GM12878 (cell line): ENCODE measurements around the gene TRERF1. TPM values are rescaled to one million over a fixed set of nuclear protein-coding genes. Genes with fewer than 3 reads are reported as not detected.

Source experiments
- ATAC-seq: fragments of 200-7000 bp; cut with Tn5 transposase; 3 replicates; pipeline ENCODE4 v1.9.1; 2020; ENCODE audit warnings: mild to moderate bottlenecking, moderate library complexity
- BruUV-seq: library from RNA; stranded (reverse); fragments of 400-500 nt; replicated peaks from 2 replicates; lab custom pipeline; 2021; lab: Mats Ljungman, UMichigan
- CTCF ChIA-PET: fragments of 300-600 bp; sonication (Branson Sonifier 250); formaldehyde crosslinking; extraction: SDS; loops from one replicate; lab custom pipeline; 2021; ENCODE audit warnings: inconsistent platforms; lab: Yijun Ruan, JAX
- POLR2A ChIA-PET: fragments of 350-600 bp; formaldehyde crosslinking; extraction: SDS; loops from one replicate; lab custom pipeline; 2021; ENCODE audit warnings: inconsistent platforms; lab: Charles Lee
- RAD21 ChIA-PET: fragments of 300-600 bp; sonication (Branson Sonifier 250); formaldehyde crosslinking; loops from one replicate; lab custom pipeline; 2023; ENCODE audit warnings: antibody characterized with exemption; ENCODE audit not compliant: unreplicated experiment; lab: Charles Lee
- SMC1A ChIA-PET: fragments of 300-600 bp; sonication (Branson Sonifier 250); formaldehyde crosslinking; loops from one replicate; lab custom pipeline; 2023; ENCODE audit not compliant: unreplicated experiment, uncharacterized antibody; lab: Charles Lee
- DNase-seq: peaks from one replicate; pipeline ENCODE4 v3.0.0-alpha.2; 2011; ENCODE audit warnings: low read depth, low spot score
- FAIRE-seq: peaks from 3 replicates; lab custom pipeline; 2011; peaks lifted over from hg19 to GRCh38; lab: Jason Lieb, UNC
- H2AFZ ChIP-seq: 2 replicates; pipeline ENCODE4 v1.6.0; 2011; ENCODE audit warnings: low read depth, low read length, control low read depth; ENCODE audit not compliant: control insufficient read depth
- H3K27ac ChIP-seq: 2 replicates; pipeline ENCODE4 v1.5.1; 2011; ENCODE audit warnings: control low read depth; ENCODE audit not compliant: control insufficient read depth, insufficient read depth
- H3K27me3 ChIP-seq, 2 experiments: replicated peaks in 1 of 2; 2 replicates each; pipeline versions ENCODE4 v1.6.0 to v1.6.1; 2011; ENCODE audit warnings: low read length in 1 of 2; ENCODE audit not compliant: control insufficient read depth in 2 of 2, insufficient read depth in 2 of 2
- H3K36me3 ChIP-seq, 2 experiments: 2 replicates each; pipeline ENCODE4 v1.5.1; 2011; ENCODE audit warnings: low read length in 1 of 2; ENCODE audit not compliant: control insufficient read depth in 2 of 2, insufficient read depth in 2 of 2
- H3K4me1 ChIP-seq: 2 replicates; pipeline ENCODE4 v1.6.1; 2011; ENCODE audit warnings: mild to moderate bottlenecking, low read length, moderate library complexity, mixed read lengths; ENCODE audit not compliant: control insufficient read depth, insufficient read depth
- H3K4me2 ChIP-seq: 2 replicates; pipeline ENCODE4 v1.6.0; 2011; ENCODE audit warnings: control low read depth; ENCODE audit not compliant: control insufficient read depth, insufficient read depth
- H3K4me3 ChIP-seq: fragments of 200-600 bp; sonication (generic); 2 replicates; pipeline ENCODE4 v1.5.1; 2016
- H3K79me2 ChIP-seq: 2 replicates; pipeline ENCODE4 v1.6.0; 2011; ENCODE audit warnings: low read length; ENCODE audit not compliant: control insufficient read depth, insufficient read depth
- H3K9ac ChIP-seq: 2 replicates; pipeline ENCODE4 v1.8.0; 2011; ENCODE audit warnings: low read length, control low read depth, mixed read lengths; ENCODE audit not compliant: control insufficient read depth, insufficient read depth
- H3K9me3 ChIP-seq: replicated peaks from 3 replicates; pipeline ENCODE4 v1.5.1; 2011; ENCODE audit warnings: mild to moderate bottlenecking, low read length; ENCODE audit not compliant: control insufficient read depth, insufficient read depth
- H4K20me1 ChIP-seq: 2 replicates; pipeline ENCODE4 v1.6.0; 2011; ENCODE audit not compliant: control insufficient read depth, insufficient read depth
- CBX5 ChIP-seq: sonication (generic); IDR thresholded peaks from 2 replicates; pipeline ENCODE4 v1.6.1; 2016; ENCODE audit warnings: low read depth, moderate library complexity, mild to moderate bottlenecking, inconsistent platforms
- HCFC1 ChIP-seq: fragments of 150-350 bp; IDR thresholded peaks from 2 replicates; pipeline ENCODE4 v1.6.1; 2014; ENCODE audit warnings: low read length
- KAT2A ChIP-seq: conservative IDR thresholded peaks from 2 replicates; pipeline ENCODE4 v1.6.1; 2011; ENCODE audit warnings: low read depth, low read length; ENCODE audit not compliant: control insufficient read depth
- MEF2B ChIP-seq: fragments of 450-650 bp; IDR thresholded peaks from 2 replicates; pipeline ENCODE4 v1.6.1; 2018; ENCODE audit warnings: mild to moderate bottlenecking, moderate library complexity; ENCODE audit not compliant: partially characterized antibody, poor library complexity, severe bottlenecking
- NBN ChIP-seq: fragments of 450-650 bp; IDR thresholded peaks from 2 replicates; pipeline ENCODE4 v1.6.1; 2016
- PKNOX1 ChIP-seq: fragments of 450-650 bp; IDR thresholded peaks from 2 replicates; pipeline ENCODE4 v1.6.1; 2016; ENCODE audit warnings: mild to moderate bottlenecking
- SIN3A ChIP-seq: IDR thresholded peaks from 2 replicates; pipeline ENCODE4 v1.6.1; 2012; ENCODE audit warnings: low read depth, low read length, improper control_type of control experiment
- SMC3 ChIP-seq: IDR thresholded peaks from 2 replicates; pipeline ENCODE4 v1.6.1; 2011; ENCODE audit warnings: low read length, improper control_type of control experiment, borderline replicate concordance
- USF2 ChIP-seq: IDR thresholded peaks from 2 replicates; pipeline ENCODE4 v1.6.1; 2011; ENCODE audit warnings: low read depth, low read length, improper control_type of control experiment, borderline replicate concordance
- WRNIP1 ChIP-seq: IDR thresholded peaks from 2 replicates; pipeline ENCODE4 v1.6.1; 2011; ENCODE audit warnings: low read depth, low read length, improper control_type of control experiment, borderline replicate concordance
- ZSCAN29 ChIP-seq: fragments of 450-650 bp; IDR thresholded peaks from 2 replicates; pipeline ENCODE4 v1.6.1; 2017; ENCODE audit warnings: mild to moderate bottlenecking, moderate library complexity
- WGBS: methylation state at CpG from one replicate; pipeline ENCODE4 v1.1.6; 2016; ENCODE audit warnings: low lambda C conversion rate; ENCODE audit not compliant: insufficient replicate concordance, insufficient coverage; ENCODE audit errors: missing lambda C conversion rate; 5-methylcytosine and 5-hydroxymethylcytosine counted together
- in situ Hi-C: fragments of 300-500 bp; cut with MboI; formaldehyde crosslinking; loops from 9 replicates; pipeline ENCODE4 v1.14.3; 2018; ENCODE audit warnings: mixed read lengths
- intact Hi-C: fragments of 100-400 bp; cut with micrococcal nuclease; formaldehyde crosslinking; loops from one replicate; pipeline ENCODE4 v1.14.2; 2022; ENCODE audit not compliant: unreplicated experiment
- polyA plus RNA-seq, 11 experiments: library from polyadenylated mRNA; depleted of rRNA in 4 of 11; unstranded in 6 of 11; stranded (reverse) in 5 of 11; fragments of >200 nt; fragmentation: Nextera tagmentation in 4 of 11; fragmentation: Illumina TruSeq in 1 of 11; extraction: Ambion mirVana in 4 of 11; extraction: Trizol in 1 of 11; gene quantifications; 1 replicate in 1 of 11; 2 replicates in 10 of 11; pipeline versions ENCODE4 v1.2.1 to v1.2.3, GENCODE V29; 2011 to 2016; ENCODE audit warnings: inconsistent platforms in 2 of 11, missing spikeins in 2 of 11, low read depth in 1 of 11
- total RNA-seq, 4 experiments: library from RNA; depleted of rRNA in 3 of 4; stranded (reverse); fragments of >200 nt in 3 of 4; fragmentation: Illumina TruSeq in 1 of 4; extraction: Trizol in 1 of 4; gene quantifications; 2 replicates each; pipeline versions ENCODE4 v1.2.1 to v1.2.3, GENCODE V29; 2013 to 2021
- TF ChIP-seq, protein P1 (sequence below): IDR thresholded peaks from 2 replicates; pipeline ENCODE4 v1.6.1; 2012; ENCODE audit warnings: low read depth, low read length, improper control_type of control experiment
- TF ChIP-seq, protein P2 (sequence below): fragments of 450-650 bp; IDR thresholded peaks from 2 replicates; pipeline ENCODE4 v1.6.1; 2016; ENCODE audit warnings: mild to moderate bottlenecking
- TF ChIP-seq, protein P3 (sequence below): IDR thresholded peaks from 2 replicates; pipeline ENCODE4 v1.6.1; 2012; ENCODE audit warnings: improper control_type of control experiment, low read depth, low read length; ENCODE audit not compliant: insufficient replicate concordance

TRERF1 gene
- total and polyA plus RNA-seq, 10 of the 15 experiments (the other 5 are each of a cell fraction or from before 2014, with no cell fraction given) = 2.2 to 19.4 (median 7.2) TPM

DNA sequence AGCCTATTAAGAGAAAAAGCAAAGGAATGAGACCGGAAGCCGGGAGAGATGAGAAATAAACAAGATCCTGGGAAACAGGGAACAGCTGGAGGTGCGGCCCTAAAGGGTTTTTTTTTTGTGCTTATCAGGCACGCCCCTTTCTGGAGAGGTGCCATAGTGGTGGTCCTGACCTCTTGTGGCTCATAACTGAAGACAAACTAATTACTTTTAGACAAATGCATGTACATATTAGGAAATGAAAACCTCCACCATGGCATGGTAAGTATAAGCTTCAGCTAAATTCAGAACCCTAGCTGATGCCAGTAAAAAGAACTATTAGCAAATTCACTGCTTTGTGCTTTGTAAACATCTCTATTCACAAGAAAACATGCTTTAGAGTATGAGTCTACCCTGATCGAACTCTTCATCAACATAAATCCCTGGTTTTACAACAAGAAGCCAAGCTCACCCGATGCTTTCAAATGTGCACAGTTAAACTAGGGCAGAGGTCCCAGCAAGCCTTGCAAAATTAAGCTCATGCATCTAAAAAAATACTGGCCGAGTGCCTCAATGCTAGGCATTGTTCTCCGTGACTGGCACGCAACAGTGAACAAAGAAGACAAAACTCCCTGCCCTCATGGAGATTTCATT is 137.7 kb downstream of the TRERF1 start:
- SMC1A ChIA-PET = interaction anchor here (0.6 to 1.2 kb wide), 4 partner anchors 114 to 223 kb away, joined by 3 to 6 read pairs (median 3); no protein-coding TSS in a partner anchor
- Histone ChIP-seq H3K79me2 (no peaks in the 10 kb centered on the region; the same call in 1 of the 2 replicates), H3K4me3 (no peak overlapping the region), H3K9me3 (no peaks in the 10 kb centered on the region), H3K9ac (no peak overlapping the region), H3K27ac (no peak overlapping the region), H4K20me1 (no peaks in the 10 kb centered on the region)
- FAIRE-seq (no peak), ATAC-seq (no peak)
- CTCF ChIA-PET = no interaction called here
- in situ Hi-C loops = no loop called here
- TF ChIP-seq CBX5 = no peak
- TF ChIP-seq, protein P1, sequence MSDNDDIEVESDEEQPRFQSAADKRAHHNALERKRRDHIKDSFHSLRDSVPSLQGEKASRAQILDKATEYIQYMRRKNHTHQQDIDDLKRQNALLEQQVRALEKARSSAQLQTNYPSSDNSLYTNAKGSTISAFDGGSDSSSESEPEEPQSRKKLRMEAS = no peak
- TF ChIP-seq NBN = no peak
- no peak for TF ChIP-seq HCFC1
- no peak for TF ChIP-seq WRNIP1
- TF ChIP-seq, protein P2, sequence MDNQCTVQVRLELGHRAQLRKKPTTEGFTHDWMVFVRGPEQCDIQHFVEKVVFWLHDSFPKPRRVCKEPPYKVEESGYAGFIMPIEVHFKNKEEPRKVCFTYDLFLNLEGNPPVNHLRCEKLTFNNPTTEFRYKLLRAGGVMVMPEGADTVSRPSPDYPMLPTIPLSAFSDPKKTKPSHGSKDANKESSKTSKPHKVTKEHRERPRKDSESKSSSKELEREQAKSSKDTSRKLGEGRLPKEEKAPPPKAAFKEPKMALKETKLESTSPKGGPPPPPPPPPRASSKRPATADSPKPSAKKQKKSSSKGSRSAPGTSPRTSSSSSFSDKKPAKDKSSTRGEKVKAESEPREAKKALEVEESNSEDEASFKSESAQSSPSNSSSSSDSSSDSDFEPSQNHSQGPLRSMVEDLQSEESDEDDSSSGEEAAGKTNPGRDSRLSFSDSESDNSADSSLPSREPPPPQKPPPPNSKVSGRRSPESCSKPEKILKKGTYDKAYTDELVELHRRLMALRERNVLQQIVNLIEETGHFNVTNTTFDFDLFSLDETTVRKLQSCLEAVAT = no peak
- TF ChIP-seq ZSCAN29 = no peak
- TF ChIP-seq USF2 = no peak
- no peak for TF ChIP-seq MEF2B
- TF ChIP-seq PKNOX1 = no peak
- TF ChIP-seq SIN3A = no peak
- TF ChIP-seq KAT2A = no peak
- no peak for TF ChIP-seq SMC3
- TF ChIP-seq, protein P3, sequence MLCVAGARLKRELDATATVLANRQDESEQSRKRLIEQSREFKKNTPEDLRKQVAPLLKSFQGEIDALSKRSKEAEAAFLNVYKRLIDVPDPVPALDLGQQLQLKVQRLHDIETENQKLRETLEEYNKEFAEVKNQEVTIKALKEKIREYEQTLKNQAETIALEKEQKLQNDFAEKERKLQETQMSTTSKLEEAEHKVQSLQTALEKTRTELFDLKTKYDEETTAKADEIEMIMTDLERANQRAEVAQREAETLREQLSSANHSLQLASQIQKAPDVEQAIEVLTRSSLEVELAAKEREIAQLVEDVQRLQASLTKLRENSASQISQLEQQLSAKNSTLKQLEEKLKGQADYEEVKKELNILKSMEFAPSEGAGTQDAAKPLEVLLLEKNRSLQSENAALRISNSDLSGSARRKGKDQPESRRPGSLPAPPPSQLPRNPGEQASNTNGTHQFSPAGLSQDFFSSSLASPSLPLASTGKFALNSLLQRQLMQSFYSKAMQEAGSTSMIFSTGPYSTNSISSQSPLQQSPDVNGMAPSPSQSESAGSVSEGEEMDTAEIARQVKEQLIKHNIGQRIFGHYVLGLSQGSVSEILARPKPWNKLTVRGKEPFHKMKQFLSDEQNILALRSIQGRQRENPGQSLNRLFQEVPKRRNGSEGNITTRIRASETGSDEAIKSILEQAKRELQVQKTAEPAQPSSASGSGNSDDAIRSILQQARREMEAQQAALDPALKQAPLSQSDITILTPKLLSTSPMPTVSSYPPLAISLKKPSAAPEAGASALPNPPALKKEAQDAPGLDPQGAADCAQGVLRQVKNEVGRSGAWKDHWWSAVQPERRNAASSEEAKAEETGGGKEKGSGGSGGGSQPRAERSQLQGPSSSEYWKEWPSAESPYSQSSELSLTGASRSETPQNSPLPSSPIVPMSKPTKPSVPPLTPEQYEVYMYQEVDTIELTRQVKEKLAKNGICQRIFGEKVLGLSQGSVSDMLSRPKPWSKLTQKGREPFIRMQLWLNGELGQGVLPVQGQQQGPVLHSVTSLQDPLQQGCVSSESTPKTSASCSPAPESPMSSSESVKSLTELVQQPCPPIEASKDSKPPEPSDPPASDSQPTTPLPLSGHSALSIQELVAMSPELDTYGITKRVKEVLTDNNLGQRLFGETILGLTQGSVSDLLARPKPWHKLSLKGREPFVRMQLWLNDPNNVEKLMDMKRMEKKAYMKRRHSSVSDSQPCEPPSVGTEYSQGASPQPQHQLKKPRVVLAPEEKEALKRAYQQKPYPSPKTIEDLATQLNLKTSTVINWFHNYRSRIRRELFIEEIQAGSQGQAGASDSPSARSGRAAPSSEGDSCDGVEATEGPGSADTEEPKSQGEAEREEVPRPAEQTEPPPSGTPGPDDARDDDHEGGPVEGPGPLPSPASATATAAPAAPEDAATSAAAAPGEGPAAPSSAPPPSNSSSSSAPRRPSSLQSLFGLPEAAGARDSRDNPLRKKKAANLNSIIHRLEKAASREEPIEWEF = no peak
- TF ChIP-seq, all 136 proteins: peak for 0
- RAD21 ChIA-PET = interaction anchor here (0.6 to 1.7 kb wide), 3 partner anchors 99 to 233 kb away, joined by 3 to 5 read pairs (median 4); no protein-coding TSS in a partner anchor
- POLR2A ChIA-PET = interaction anchor here (0.8 kb wide), 1 partner anchor 114 kb away, joined by 3 read pairs; no protein-coding TSS in a partner anchor
- intact Hi-C loops = no loop called here
- no peaks in the 10 kb centered on the region for H3K27me3 ChIP-seq
- no peak for DNase-seq
- 98% methylated on average over 9 of the region's 9 CpGs for WGBS
- H3K36me3 ChIP-seq = no peaks in the 10 kb centered on the region
- no peak overlapping the region for H3K4me2 ChIP-seq
- BruUV-seq = no TSS peak
- no peak overlapping the region for H2AFZ ChIP-seq
- peaks cover 14% of the 10 kb centered on the region for H3K4me1 ChIP-seq
